Measurements from ENCODE around the gene DNAJC18.
"Not testable (repeated sequence)": the region's sequence is repeated elsewhere in the genome, so short reads cannot be mapped to it uniquely, and the experiment has no call there.

Gene DNAJC18

GRCh38 chr5:139386956-139387355 lies 52.4 kb downstream of the DNAJC18 start:
- not testable (repeated sequence) for DNase-seq (ENCODE audit: low spot score)

GRCh38 chr5:139386050-139386438 lies 53.3 kb downstream of the DNAJC18 start:
- no peak for DNase-seq (ENCODE audit: low spot score)

DNA sequence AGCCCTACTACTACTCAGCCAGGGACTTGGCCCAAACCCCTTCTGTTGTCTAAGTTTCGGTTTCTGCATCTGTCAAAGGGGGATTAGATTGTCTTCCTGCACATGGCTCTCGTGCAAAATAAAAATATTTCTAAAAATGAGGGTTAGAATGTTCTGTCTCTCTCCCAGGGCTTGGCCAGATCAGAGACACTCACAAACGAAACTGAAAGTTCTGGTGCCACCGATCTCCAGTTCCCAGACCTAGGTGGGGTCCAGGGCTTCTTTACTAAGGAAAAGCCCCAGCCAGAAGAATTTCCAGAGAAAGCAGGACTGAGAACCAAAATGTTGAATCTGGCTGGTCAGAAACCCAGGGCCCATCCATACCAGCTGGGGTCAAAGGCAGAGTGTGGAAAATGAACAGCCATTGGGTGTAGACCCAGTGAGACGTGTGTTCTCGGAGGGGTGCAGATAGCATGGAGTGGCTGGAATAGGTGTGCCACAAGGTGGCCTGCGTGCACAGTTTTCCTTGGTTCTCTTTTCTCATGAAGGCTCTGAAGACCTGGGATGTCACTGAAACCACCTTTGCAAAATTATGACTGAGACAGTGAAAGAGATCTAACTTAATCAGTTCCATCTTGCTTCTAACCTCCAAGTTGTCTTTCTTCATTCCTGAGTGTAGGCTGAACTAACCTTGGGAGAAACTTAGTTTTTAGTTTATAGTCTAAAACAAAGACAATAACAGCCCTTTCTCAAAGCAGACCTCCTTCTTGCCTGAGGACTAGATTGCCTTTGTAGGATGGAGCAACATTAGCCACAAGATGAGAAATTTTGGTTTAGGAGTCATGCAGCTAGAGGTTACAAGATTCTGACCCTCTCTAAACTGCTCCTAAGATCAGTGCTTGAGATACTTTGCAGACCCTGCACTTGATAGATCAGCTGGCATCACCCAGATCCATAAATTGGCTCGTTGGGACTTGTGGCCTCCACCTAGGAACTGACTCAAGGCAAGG lies 54.0 kb downstream of the DNAJC18 start:
- DNase-seq (ENCODE audit: low spot score) = no peak

DNA sequence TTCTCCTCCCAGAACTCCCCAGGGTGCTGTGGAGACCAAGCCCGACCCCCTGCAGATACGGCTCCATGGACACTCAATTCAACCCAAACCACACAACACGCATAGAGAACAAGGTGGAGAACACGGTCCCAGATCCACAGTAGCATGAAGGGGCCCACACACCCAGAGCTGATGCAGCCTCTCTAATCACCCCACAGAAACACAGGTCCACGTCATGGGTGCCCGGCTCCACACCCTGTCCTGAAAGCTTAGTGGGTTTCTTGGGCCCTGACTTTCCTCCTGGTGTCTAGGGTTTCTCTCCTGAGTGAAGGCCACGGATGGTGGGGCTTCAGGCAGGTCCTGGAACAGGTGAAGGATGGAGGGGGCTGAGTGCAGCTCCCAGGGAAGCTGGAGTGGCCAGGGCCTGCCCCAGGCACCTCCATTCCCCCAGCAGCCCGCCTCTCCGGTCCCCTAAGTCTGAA lies 54.7 kb downstream of the DNAJC18 start:
- no peak for DNase-seq (ENCODE audit: low spot score)

- DNase-seq (ENCODE audit: low spot score) = no peak
Observed at GRCh38 chr5:139383993-139384590, 55.2 kb downstream of the DNAJC18 start.

GRCh38 chr5:139383275-139383992 lies 55.9 kb downstream of the DNAJC18 start, which contains the start of gene SLC23A1:
TSS of gene SLC23A1 (minus strand) at chr5:139383297. CDS start at chr5:139383253, 44 bp downstream.
- DNase-seq (ENCODE audit: low spot score) = no peak

DNA sequence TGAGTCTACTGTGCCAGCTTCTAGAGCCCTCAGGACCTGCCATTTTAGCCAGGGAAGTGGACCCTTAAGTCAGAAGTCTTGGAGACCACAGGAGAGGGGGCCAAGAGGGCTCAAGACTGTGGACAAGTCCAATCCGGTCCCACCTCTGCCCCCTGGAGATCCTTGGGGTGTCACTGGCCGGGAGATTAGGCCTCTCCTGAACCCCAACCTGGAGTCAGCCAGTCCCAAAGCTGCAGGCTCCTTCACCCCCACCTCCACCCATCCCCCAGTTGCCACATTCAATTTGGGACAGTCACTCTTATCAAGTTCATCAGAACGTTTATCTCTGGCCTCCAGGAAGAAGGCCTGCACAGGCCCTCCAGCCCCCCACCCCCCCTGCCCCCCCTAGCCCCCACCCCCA lies 56.5 kb downstream of the DNAJC18 start:
- DNase-seq (ENCODE audit: low spot score) = no peak

DNA sequence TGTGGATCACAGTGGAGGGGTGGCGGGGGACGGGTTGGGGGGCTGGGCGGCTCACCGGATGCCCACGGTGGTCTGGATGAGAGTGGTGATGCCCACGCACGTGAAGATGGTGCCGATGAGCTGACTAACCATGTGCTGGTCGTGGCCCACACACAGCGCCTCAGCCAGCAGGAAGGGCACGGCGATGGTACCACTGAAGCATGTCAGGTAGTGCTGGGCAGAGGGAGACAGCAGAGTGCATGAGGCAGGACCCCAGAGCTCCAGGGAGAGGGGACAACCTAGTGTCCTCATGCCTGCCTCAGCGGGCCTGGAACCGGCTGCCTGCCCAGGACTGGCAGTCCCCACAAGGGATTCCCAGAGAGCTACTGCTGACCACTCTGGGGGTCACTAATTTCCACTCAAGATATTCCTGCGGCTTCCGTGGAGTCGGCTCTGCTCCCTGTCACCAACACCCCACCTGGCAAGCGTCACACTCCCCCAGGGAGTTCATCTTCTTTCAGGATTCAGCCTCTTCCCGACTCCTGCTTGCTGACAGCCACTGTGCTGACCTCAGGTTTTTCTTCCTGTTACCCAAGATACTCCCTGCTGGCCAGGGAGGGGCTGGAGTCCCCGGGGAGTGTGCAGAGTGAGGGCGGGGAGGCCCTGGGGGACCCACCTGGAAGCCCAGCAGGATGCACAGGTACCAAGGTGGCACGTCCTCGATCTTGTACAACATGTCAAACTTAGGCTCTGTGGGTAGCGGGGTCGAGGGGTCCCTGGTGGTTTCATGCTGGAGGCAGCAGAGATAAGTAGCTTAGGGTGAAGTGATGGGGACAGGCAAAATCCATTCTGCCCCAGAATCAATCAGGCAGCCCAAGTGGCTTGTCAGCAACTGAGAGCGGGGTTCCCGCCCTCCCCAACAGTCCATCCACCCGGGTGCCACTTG lies 57.2 kb downstream of the DNAJC18 start:
- DNase-seq (ENCODE audit: low spot score) = no peak

DNA sequence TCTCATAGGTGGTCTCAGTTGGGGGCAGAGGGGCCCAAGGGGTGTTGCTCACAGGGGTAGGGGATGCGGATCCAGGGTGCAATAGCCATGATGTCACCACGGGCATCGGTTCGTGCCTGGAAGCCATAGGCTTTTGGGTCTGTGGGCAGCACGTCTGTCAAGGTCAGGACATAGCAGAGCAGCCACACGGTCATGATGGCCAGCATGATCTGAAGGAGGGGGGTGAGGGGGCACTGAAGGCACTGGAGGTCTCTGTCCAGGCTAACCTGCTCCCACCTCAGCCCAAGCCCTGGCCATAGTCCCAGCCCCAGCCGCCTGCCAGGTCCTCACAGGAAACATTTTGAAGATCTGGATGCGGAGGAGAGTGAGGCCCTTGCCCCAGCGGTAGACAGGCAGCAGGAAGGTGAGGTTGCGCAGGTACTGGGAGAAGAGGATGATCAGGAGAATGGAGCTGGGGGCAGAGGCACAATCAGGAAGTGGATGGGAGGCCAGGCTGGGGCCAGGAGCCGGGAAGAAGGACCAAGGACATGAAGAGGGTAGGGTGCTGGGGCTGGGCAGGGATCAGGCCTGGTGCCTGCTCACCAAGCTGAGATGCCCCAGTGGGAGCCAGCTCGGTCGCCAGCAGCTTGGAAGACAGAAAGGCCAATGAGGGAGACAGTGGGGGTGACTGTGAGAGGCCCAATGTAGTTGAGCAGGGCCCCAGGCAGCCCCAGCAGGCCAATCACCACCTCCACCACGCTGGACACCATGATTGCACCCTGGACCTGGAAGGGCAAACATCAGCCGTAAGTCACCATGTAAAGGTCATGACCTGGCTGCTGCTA lies 59.5 kb downstream of the DNAJC18 start:
- DNase-seq (ENCODE audit: low spot score) = no peak

- no peak for DNase-seq (ENCODE audit: low spot score)
Observed at GRCh38 chr5:139378941-139379361, 60.4 kb downstream of the DNAJC18 start.

DNA sequence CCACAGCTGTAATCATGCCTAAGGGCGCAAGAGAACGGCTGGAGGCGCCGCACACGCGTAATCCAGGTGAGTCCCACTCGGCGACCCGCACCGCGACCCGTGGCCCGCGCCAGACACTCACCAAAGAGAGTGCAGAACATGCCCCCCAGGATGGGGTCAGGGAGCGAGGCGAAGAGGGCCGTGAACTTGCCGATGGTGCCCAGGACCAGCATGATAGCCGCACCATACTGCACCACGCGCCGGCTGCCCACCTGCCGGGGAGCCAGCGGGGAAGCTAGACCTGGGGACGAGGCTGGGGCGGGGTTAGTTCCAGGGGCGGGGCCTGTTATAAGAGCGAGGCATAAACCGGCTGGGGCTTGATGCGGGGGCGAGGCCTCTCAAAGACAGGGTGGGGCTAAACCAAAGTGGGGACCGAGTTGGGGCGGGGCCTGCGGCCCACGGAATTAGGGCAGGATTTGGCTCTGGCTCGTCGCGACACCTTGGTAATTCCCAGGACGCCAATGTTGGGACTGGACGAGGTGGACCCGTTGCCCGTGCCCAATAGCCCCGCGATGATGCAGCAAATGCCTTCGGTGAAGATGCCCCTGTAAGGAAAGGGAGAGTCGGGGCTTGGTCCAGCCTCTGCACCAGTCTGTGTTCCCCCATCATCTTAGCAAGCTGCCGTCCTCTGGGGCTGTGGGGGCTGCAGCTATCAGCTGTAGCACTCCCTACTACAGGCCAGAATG lies 61.1 kb downstream of the DNAJC18 start:
- DNase-seq (ENCODE audit: low spot score) = no peak

DNA sequence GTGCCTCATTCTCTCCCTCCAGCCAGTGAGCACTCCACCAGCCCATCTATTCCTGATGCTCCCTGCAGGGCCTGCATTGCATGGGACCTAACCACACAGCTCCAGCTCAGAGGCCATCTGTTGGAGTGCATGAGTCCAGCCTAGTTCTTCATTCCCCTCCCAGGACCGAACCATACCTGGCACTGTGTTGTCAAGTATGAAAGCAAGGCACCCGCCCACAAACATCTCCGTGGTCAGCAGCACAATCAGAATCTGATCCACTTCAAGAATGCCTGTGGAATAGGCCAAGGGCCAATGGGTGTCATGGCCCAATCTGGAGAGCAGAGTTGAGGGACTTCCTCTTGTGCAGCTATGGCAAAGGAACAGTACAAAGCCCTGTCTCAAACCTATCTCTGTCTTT lies 62.1 kb downstream of the DNAJC18 start:
- DNase-seq (ENCODE audit: low spot score) = no peak

GRCh38 chr5:139376364-139376763 lies 63.0 kb downstream of the DNAJC18 start:
- DNase-seq (ENCODE audit: low spot score) = no peak

GRCh38 chr5:139374909-139375308 lies 64.4 kb downstream of the DNAJC18 start:
- DNase-seq (ENCODE audit: low spot score) = no peak

DNA sequence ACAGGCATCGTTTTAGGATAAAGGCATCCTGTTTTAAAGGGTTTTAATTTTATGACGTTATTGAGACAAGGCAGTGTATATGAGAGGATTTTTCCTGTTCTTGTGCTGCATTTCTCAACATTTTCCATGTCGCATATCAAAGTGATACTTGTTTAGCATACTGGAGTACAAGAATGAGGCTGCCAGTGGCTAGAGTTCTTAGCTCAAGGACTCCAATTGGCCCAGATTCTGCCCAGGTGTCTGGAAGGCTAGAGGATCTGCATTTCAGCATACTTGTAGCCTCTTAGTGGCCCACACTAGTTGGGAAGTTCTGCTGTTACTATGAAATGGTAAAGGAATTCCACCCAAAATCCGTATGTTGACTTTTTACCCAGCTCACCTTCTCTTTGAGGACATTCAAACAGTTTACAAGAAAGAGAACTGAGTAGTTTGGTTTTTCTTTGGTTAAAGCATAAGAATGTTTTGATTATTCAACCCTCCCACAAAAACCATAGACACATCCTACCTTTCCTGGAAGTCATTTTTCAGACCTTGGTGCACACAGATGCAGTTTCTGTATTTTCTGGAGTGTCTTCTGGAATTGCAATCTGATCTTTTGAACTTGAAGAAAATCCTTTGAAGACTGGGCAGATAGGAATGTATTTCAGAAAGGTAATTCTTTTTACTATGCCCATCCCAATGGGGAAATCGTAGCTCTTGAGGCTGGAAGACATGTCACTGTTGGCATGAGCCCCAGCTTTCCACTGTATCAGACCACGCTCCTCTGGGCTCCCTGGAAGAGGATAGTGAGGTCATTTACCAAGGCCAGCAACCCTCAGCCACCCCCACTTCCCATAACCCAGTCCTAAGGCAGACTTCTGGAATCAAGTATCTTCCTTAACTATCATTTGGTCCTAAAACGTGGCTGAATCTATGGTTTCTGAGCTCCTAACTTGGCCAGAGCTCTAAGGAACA lies 67.6 kb downstream of the DNAJC18 start:
- DNase-seq (ENCODE audit: low spot score) = no peak

- no peak for DNase-seq (ENCODE audit: low spot score)
Observed at GRCh38 chr5:139369181-139369580, 70.1 kb downstream of the DNAJC18 start.

DNA sequence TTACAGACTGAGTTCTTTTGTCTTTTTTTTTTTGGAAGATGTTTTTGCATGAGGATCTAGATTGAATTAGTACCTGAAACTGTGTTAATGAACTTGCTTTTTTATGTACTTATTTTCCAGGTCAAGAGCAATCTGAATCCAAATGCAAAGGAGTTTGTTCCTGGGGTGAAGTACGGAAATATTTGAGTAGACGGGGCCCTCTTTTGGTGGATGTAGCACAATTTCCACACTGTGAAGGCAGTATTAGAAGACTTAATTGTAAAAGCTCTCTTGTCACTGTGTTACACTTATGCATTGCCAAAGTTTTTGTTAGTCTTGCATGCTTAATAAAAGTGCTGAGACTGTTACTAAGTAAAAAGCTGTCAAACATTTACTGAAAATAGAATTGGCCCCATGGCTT lies 70.7 kb downstream of the DNAJC18 start:
- DNase-seq (ENCODE audit: low spot score) = no peak

DNA sequence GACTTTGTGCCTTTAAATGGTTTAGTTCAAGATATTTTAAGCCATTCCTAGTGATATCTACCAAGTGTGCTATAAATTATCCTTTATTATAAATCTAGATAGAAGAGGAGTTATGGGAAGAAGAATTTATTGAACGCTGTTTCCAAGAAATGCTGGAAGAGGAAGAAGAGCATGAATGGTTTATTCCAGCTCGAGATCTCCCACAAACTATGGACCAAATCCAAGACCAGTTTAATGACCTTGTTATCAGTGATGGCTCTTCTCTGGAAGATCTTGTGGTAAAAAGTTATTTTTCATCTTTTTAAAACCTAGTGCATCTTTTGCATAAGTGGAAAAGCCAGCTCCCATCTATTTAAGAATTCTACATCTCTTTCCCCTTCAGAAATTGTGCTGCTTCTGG lies 74.9 kb downstream of the DNAJC18 start:
- DNase-seq (ENCODE audit: low spot score) = no peak

- DNase-seq (ENCODE audit: low spot score) = no peak
Observed at GRCh38 chr5:139363937-139364336, 75.4 kb downstream of the DNAJC18 start.
